IMR-90 (cell line): ENCODE results near the gene S100A1. TPM values are rescaled to one million over a fixed set of nuclear protein-coding genes. Genes with fewer than 3 reads are reported as not detected.
"Not testable (repeated sequence)": the region's sequence is repeated elsewhere in the genome, so short reads cannot be mapped to it uniquely, and the experiment has no call there.

Experiments
- ATAC-seq: fragments of 200-7000 bp; cut with Tn5 transposase; 2 replicates; pipeline ENCODE4 v1.9.1; 2020; ENCODE audit warnings: low read depth, mild to moderate bottlenecking, moderate library complexity
- BruUV-seq: library from RNA; stranded (reverse); fragments of 400-500 nt; replicated peaks from 2 replicates; lab custom pipeline; 2021; lab: Mats Ljungman, UMichigan
- CTCF ChIA-PET: fragments of 300-600 bp; formaldehyde crosslinking; extraction: SDS; loops from one replicate; lab custom pipeline; 2021; ENCODE audit warnings: antibody characterized with exemption; lab: Yijun Ruan, JAX
- POLR2A ChIA-PET: fragments of 300-600 bp; sonication (Branson Sonifier 250); formaldehyde crosslinking; loops from one replicate; lab custom pipeline; 2022; ENCODE audit warnings: antibody characterized with exemption; ENCODE audit not compliant: unreplicated experiment; lab: Charles Lee
- DNase-seq: peaks from one replicate; pipeline ENCODE4 v3.0.0; 2013
- H2AFZ ChIP-seq: replicated peaks from 2 replicates; pipeline ENCODE3; 2013; ENCODE audit warnings: low read length, mild to moderate bottlenecking; ENCODE audit not compliant: poor library complexity
- H2AK5ac ChIP-seq: 2 replicates; pipeline ENCODE4 v1.6.1; 2013; ENCODE audit warnings: low read depth, low read length, inconsistent platforms
- H2AK9ac ChIP-seq: replicated peaks from 2 replicates; pipeline ENCODE3; 2013; ENCODE audit warnings: mild to moderate bottlenecking, low read depth, low read length, moderate library complexity; ENCODE audit not compliant: poor library complexity
- H2BK120ac ChIP-seq: 2 replicates; pipeline ENCODE4 v1.6.1; 2013; ENCODE audit warnings: low read depth, low read length, inconsistent platforms
- H2BK15ac ChIP-seq: 3 replicates; pipeline ENCODE4 v1.6.1; 2013; ENCODE audit warnings: low read depth, low read length, inconsistent platforms
- H2BK20ac ChIP-seq: 2 replicates; pipeline ENCODE4 v1.6.1; 2013; ENCODE audit warnings: low read depth, mild to moderate bottlenecking, inconsistent platforms, low read length, moderate library complexity
- H2BK5ac ChIP-seq: 2 replicates; pipeline ENCODE4 v1.6.1; 2013; ENCODE audit warnings: mild to moderate bottlenecking, low read depth, low read length, inconsistent platforms; ENCODE audit not compliant: poor library complexity, severe bottlenecking
- H3K14ac ChIP-seq: replicated peaks from 2 replicates; pipeline ENCODE4 v1.6.1; 2013; ENCODE audit warnings: low read depth, low read length, inconsistent platforms
- H3K18ac ChIP-seq: 2 replicates; pipeline ENCODE4 v1.6.1; 2013; ENCODE audit warnings: low read depth, low read length, control low read depth
- H3K23ac ChIP-seq: 2 replicates; pipeline ENCODE4 v1.6.1; 2013; ENCODE audit warnings: low read depth, low read length, inconsistent platforms
- H3K27ac ChIP-seq: 2 replicates; pipeline ENCODE4 v1.5.1; 2013; ENCODE audit warnings: mild to moderate bottlenecking, control low read depth, low read length; ENCODE audit not compliant: insufficient read depth
- H3K27me3 ChIP-seq: 2 replicates; pipeline ENCODE4 v1.6.1; 2013; ENCODE audit warnings: low read length; ENCODE audit not compliant: control insufficient read depth, insufficient read depth
- H3K36me3 ChIP-seq: 2 replicates; pipeline ENCODE4 v1.6.1; 2013; ENCODE audit warnings: low read length, mixed read lengths; ENCODE audit not compliant: control insufficient read depth, insufficient read depth
- H3K4ac ChIP-seq: 2 replicates; pipeline ENCODE4 v1.6.1; 2013; ENCODE audit warnings: low read depth, low read length, inconsistent platforms
- H3K4me1 ChIP-seq: 2 replicates; pipeline ENCODE4 v1.6.1; 2013; ENCODE audit warnings: low read length, mixed read lengths; ENCODE audit not compliant: control insufficient read depth, insufficient read depth
- H3K4me2 ChIP-seq: 2 replicates; pipeline ENCODE4 v1.6.1; 2013; ENCODE audit warnings: low read depth, mild to moderate bottlenecking, control low read depth, low read length, moderate library complexity
- H3K4me3 ChIP-seq: 2 replicates; pipeline ENCODE4 v1.5.1; 2013; ENCODE audit warnings: low read depth, mild to moderate bottlenecking, control low read depth, low read length, moderate library complexity; ENCODE audit not compliant: insufficient read depth
- H3K56ac ChIP-seq: 2 replicates; pipeline ENCODE4 v1.6.1; 2013; ENCODE audit warnings: low read length, inconsistent platforms; ENCODE audit not compliant: insufficient read depth; ENCODE audit errors: extremely low read depth
- H3K79me1 ChIP-seq, 2 experiments: 2 replicates each; pipeline ENCODE4 v1.6.1; 2013; ENCODE audit warnings: low read length in 2 of 2, inconsistent platforms in 1 of 2, low read depth in 1 of 2
- H3K9ac ChIP-seq: 2 replicates; pipeline ENCODE4 v1.6.1; 2013; ENCODE audit warnings: low read depth, low read length, control low read depth
- H3K9me1 ChIP-seq: 2 replicates; pipeline ENCODE4 v1.6.1; 2013; ENCODE audit warnings: low read length, inconsistent platforms; ENCODE audit not compliant: insufficient read depth
- H3K9me3 ChIP-seq: 2 replicates; pipeline ENCODE4 v1.6.1; 2013; ENCODE audit warnings: low read length; ENCODE audit not compliant: control insufficient read depth, insufficient read depth
- H4K20me1 ChIP-seq: 2 replicates; pipeline ENCODE4 v1.6.1; 2013; ENCODE audit warnings: low read length, inconsistent platforms; ENCODE audit not compliant: insufficient read depth
- H4K5ac ChIP-seq: 2 replicates; pipeline ENCODE4 v1.6.1; 2013; ENCODE audit warnings: mild to moderate bottlenecking, low read depth, low read length, control low read depth
- H4K8ac ChIP-seq, 2 experiments: 2 replicates each; pipeline ENCODE4 v1.6.1; 2013; ENCODE audit warnings: low read depth in 2 of 2, low read length in 2 of 2, control low read depth in 1 of 2, inconsistent platforms in 1 of 2
- H4K91ac ChIP-seq: 2 replicates; pipeline ENCODE4 v1.6.1; 2013; ENCODE audit warnings: low read depth, low read length, inconsistent platforms; ENCODE audit not compliant: insufficient read depth
- WGBS, 2 experiments: methylation state at CpG; one replicate each; pipeline versions ENCODE4 v1.1.5 to v1.1.7; 2013; ENCODE audit warnings: missing lambda C conversion rate in 2 of 2; ENCODE audit not compliant: insufficient read length in 1 of 2; ENCODE audit errors: extremely low coverage in 2 of 2; 5-methylcytosine and 5-hydroxymethylcytosine counted together
- dilution Hi-C: fragments of 300-500 bp; cut with HindIII; formaldehyde crosslinking; loops from one replicate; pipeline ENCODE4 v1.14.3; 2018; ENCODE audit warnings: low sequenced_read_pairs; ENCODE audit not compliant: unreplicated experiment
- in situ Hi-C: fragments of 300-500 bp; cut with MboI; formaldehyde crosslinking; loops from 3 replicates; pipeline ENCODE4 v1.14.3; 2019; ENCODE audit warnings: low sequenced_read_pairs, inconsistent platforms, mixed read lengths
- intact Hi-C: fragments of 100-400 bp; cut with micrococcal nuclease; formaldehyde crosslinking; loops from 2 replicates; pipeline ENCODE4 v1.10.0; 2022
- polyA plus RNA-seq, 3 experiments: library from polyadenylated mRNA; depleted of rRNA; stranded (reverse); fragments of >200 nt; gene quantifications; 2 replicates each; pipeline ENCODE4 v1.2.3, GENCODE V29; 2012; ENCODE audit warnings: low replicate concordance in 1 of 3
- total RNA-seq: library from RNA; depleted of rRNA; stranded (reverse); fragments of >200 nt; gene quantifications from 2 replicates; pipeline ENCODE4 v1.2.3, GENCODE V29; 2012

S100A1 gene
- total and polyA plus RNA-seq, 2 of the 4 experiments (the other 2 are of a cell fraction) = 0.18 to 0.29 TPM

DNA sequence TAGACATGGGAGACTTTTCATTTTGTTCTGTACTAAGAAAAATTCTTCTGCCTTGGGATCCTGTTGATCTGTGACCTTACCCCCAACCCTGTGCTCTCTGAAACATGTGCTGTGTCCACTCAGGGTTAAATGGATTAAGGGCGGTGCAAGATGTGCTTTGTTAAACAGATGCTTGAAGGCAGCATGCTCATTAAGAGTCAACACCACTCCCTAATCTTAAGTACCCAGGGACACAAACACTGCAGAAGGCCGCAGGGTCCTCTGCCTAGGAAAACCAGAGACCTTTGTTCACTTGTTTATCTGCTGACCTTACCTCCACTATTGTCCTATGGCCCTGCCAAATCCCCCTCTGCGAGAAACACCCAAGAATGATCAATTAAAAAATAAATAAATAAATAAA lies 44.7 kb upstream of the S100A1 start:
- DNase-seq, H3K9me3 ChIP-seq, H4K8ac ChIP-seq, H2AFZ ChIP-seq, H4K5ac ChIP-seq, dilution Hi-C loops, H3K36me3 ChIP-seq, H3K79me1 ChIP-seq, H3K4me3 ChIP-seq, H2BK15ac ChIP-seq, in situ Hi-C loops, H3K27ac ChIP-seq, H3K4ac ChIP-seq, POLR2A ChIA-PET, BruUV-seq, H2AK5ac ChIP-seq, H2BK5ac ChIP-seq, H4K20me1 ChIP-seq, ATAC-seq, H3K56ac ChIP-seq, H4K91ac ChIP-seq, intact Hi-C loops, H3K4me1 ChIP-seq, H3K23ac ChIP-seq, H3K4me2 ChIP-seq, H2BK20ac ChIP-seq, H3K27me3 ChIP-seq, H3K9me1 ChIP-seq, H3K18ac ChIP-seq, H2BK120ac ChIP-seq, H2AK9ac ChIP-seq, H3K14ac ChIP-seq, H3K9ac ChIP-seq: not testable (repeated sequence)
- CTCF ChIA-PET = interaction anchor here (0.7 kb wide), 1 partner anchor 312 kb away, joined by 3 read pairs; no protein-coding TSS in a partner anchor
- no CpG with 5 or more reads among the region's 3 CpGs for WGBS, 2 experiments
